B cell (primary cell): Measurements from ENCODE around the gene PEA15. TPM values are rescaled to one million over a fixed set of nuclear protein-coding genes. Genes with fewer than 3 reads are reported as not detected.

Experiments used
- ATAC-seq: fragments of 200-7000 bp; cut with Tn5 transposase; one replicate; pipeline ENCODE4 v1.10.0; 2021; ENCODE audit warnings: low read depth, mild to moderate bottlenecking, moderate number of reproducible peaks, moderate library complexity
- CTCF ChIA-PET: fragments of 350-600 bp; sonication (Branson Sonifier 250); formaldehyde crosslinking; loops from one replicate; lab custom pipeline; 2021; ENCODE audit warnings: antibody characterized with exemption, inconsistent platforms; lab: Charles Lee
- POLR2A ChIA-PET: fragments of 350-600 bp; sonication (Branson Sonifier 250); formaldehyde crosslinking; loops from one replicate; lab custom pipeline; 2021; ENCODE audit warnings: antibody characterized with exemption; lab: Charles Lee
- DNase-seq: peaks from one replicate; pipeline ENCODE4 v3.0.0; 2013
- H2AFZ ChIP-seq: 2 replicates; pipeline ENCODE4 v1.6.1; 2012; ENCODE audit warnings: mild to moderate bottlenecking, low read depth, low read length; ENCODE audit not compliant: insufficient read depth, poor library complexity, severe bottlenecking
- H3K27ac ChIP-seq, 2 donors: 1 replicate in 1 of 2; 2 replicates in 1 of 2; pipeline ENCODE4 v1.5.1; 2012 to 2013; ENCODE audit warnings: low read length in 2 of 2, mild to moderate bottlenecking in 2 of 2, moderate library complexity in 1 of 2
- H3K27me3 ChIP-seq, 4 experiments: fragments of 200-600 bp in 1 of 4; sonication (generic) in 1 of 4; replicated peaks in 1 of 4; 1 replicate in 2 of 4; 2 replicates in 2 of 4; pipeline versions ENCODE4 v1.6.1 to v1.7.0; 2013 to 2016; ENCODE audit warnings: low read length in 3 of 4, mild to moderate bottlenecking in 2 of 4, mixed read lengths in 1 of 4, moderate library complexity in 1 of 4; ENCODE audit not compliant: insufficient read depth in 4 of 4, control insufficient read depth in 3 of 4; ENCODE audit errors: control extremely low read depth in 1 of 4
- H3K36me3 ChIP-seq, 2 experiments: replicated peaks in 1 of 2; 1 replicate in 1 of 2; 2 replicates in 1 of 2; pipeline versions ENCODE4 v1.6.1 to v1.7.1; 2013; ENCODE audit warnings: low read length in 1 of 2; ENCODE audit not compliant: insufficient read depth in 2 of 2, control insufficient read depth in 1 of 2; ENCODE audit errors: control extremely low read depth in 1 of 2, extremely low read depth in 1 of 2
- H3K4me1 ChIP-seq, 2 donors: fragments of 200-600 bp in 1 of 2; sonication (generic) in 1 of 2; 1 replicate in 1 of 2; 2 replicates in 1 of 2; pipeline versions ENCODE4 v1.5.1 to v1.6.1; 2013 to 2017; ENCODE audit warnings: low read length in 2 of 2; ENCODE audit not compliant: control insufficient read depth in 2 of 2, insufficient read depth in 2 of 2
- H3K4me2 ChIP-seq: replicated peaks from 2 replicates; pipeline ENCODE3; 2012; ENCODE audit warnings: mild to moderate bottlenecking, low read depth, low read length; ENCODE audit not compliant: poor library complexity, severe bottlenecking
- H3K4me3 ChIP-seq, 5 experiments: fragments of 200-600 bp in 1 of 5; sonication (generic) in 1 of 5; 1 replicate in 3 of 5; 2 replicates in 2 of 5; pipeline versions ENCODE4 v1.5.1 to v1.7.0; 2011 to 2016; ENCODE audit warnings: low read length in 4 of 5, mild to moderate bottlenecking in 4 of 5, low read depth in 2 of 5, control low read depth in 1 of 5, moderate library complexity in 1 of 5; ENCODE audit not compliant: insufficient read depth in 1 of 5; ENCODE audit errors: control extremely low read depth in 1 of 5, extremely low read depth in 1 of 5
- H3K79me2 ChIP-seq: fragments of 200-600 bp; sonication (generic); one replicate; pipeline ENCODE4 v1.6.0; 2016; ENCODE audit warnings: low read length; ENCODE audit not compliant: control insufficient read depth, insufficient read depth
- H3K9ac ChIP-seq: fragments of 200-600 bp; sonication (generic); 2 replicates; pipeline ENCODE4 v1.6.1; 2017; ENCODE audit warnings: mild to moderate bottlenecking, low read length, moderate library complexity
- H3K9me3 ChIP-seq, 3 donors: one replicate each; pipeline versions ENCODE4 v1.6.1 to v1.7.1; 2013; ENCODE audit warnings: low read length in 2 of 3; ENCODE audit not compliant: control insufficient read depth in 2 of 3, insufficient read depth in 1 of 3; ENCODE audit errors: control extremely low read depth in 1 of 3
- H4K20me1 ChIP-seq: 2 replicates; pipeline ENCODE4 v1.6.0; 2012; ENCODE audit warnings: mild to moderate bottlenecking, low read length; ENCODE audit not compliant: insufficient read depth, control insufficient read depth, poor library complexity, severe bottlenecking
- H3K27ac Mint-ChIP-seq: one replicate; pipeline ENCODE4 v1.8.0; 2021; ENCODE audit warnings: mixed read lengths
- H3K27me3 Mint-ChIP-seq: one replicate; pipeline ENCODE4 v1.8.0; 2021; ENCODE audit warnings: mixed read lengths
- H3K4me1 Mint-ChIP-seq: one replicate; pipeline ENCODE4 v1.8.0; 2021; ENCODE audit warnings: mixed read lengths
- H3K4me3 Mint-ChIP-seq: one replicate; pipeline ENCODE4 v1.8.0; 2021; ENCODE audit warnings: mixed read lengths
- H3K9me3 Mint-ChIP-seq: one replicate; pipeline ENCODE4 v1.8.0; 2022; ENCODE audit warnings: mixed read lengths; ENCODE audit not compliant: insufficient read depth
- EZH2 ChIP-seq: IDR thresholded peaks from 2 replicates; pipeline ENCODE4 v1.6.1; 2012; ENCODE audit warnings: borderline replicate concordance, low read depth, mild to moderate bottlenecking, moderate library complexity, low read length; ENCODE audit not compliant: insufficient read depth, poor library complexity, severe bottlenecking
- WGBS: methylation state at CpG from one replicate; pipeline ENCODE4 v1.1.5; 2013; ENCODE audit warnings: missing lambda C conversion rate; ENCODE audit not compliant: insufficient coverage; 5-methylcytosine and 5-hydroxymethylcytosine counted together
- intact Hi-C: fragments of 100-400 bp; cut with micrococcal nuclease; formaldehyde crosslinking; loops from one replicate; pipeline ENCODE4 v1.10.0; 2022
- polyA plus RNA-seq: library from polyadenylated mRNA; depleted of rRNA; stranded (reverse); fragments of >200 nt; gene quantifications from 2 replicates; pipeline ENCODE4 v1.2.3, GENCODE V29; 2012
- total RNA-seq, 2 donors: library from RNA; stranded (reverse); fragments of 120-200 nt in 1 of 2; gene quantifications; 1 replicate in 1 of 2; 2 replicates in 1 of 2; pipeline versions ENCODE4 v1.2.3 to v1.2.4, GENCODE V29; 2013 to 2022
- TF ChIP-seq, protein P1 (sequence below): fragments of 200-600 bp; IDR thresholded peaks from one replicate; pipeline ENCODE4 v1.8.0; 2022; ENCODE audit warnings: antibody characterized with exemption, mild to moderate bottlenecking

Gene PEA15
- total and polyA plus RNA-seq, 2 donors (not counting 1 experiment from before 2014, with no cell fraction given): 81.7 to 91.4 TPM

DNA sequence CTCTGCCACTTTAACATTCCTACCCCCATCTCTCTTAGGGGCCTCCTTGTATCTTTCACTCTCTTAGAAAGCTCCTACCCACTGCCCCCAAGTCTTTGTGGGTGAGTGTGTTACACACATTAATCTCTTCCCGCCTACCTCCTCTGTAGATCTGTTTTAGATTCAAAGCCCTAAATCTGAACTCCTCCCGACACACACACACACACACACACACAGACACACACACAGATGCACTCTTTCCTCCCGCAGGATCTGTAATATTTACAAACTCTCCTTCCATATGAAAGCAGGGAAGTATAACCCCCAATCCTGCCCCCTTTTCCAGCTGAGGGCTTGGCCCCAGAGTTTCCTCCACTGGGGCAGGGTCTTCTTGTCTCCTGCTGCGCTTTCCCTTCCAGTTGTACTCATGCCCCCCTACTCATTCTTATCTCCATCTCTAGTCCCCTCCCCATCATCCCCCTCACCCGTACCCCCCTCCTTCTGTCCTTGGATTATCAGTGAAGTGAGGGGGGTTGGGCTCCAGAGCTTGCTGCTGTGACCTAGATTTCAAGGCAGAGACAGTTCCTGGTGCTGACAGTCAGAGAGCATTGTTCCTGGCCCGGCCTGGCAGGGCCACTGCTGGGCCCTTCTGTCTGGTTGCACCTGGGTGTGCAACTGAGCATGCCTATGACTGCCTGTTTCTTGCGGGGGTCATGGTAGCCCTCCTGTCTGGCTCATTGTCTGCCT lies 4.3 kb downstream of the PEA15 start:
- intact Hi-C loops: no loop called here
- Histone ChIP-seq H3K9me3 (no peaks in the 10 kb centered on the region), H4K20me1 (no peaks in the 10 kb centered on the region), H3K4me1 (peaks cover 18 to 24% of the 10 kb centered on the region in 2 donors), H3K9ac (no peak overlapping the region), H3K4me3 (no peak overlapping the region), H2AFZ (no peak overlapping the region), H3K27ac (peak overlapping the region in 1 of 2 donors; percentile 98), H3K36me3 (peaks cover 19 to 56% of the 10 kb centered on the region in 2 experiments), H3K79me2 (peaks cover 15% of the 10 kb centered on the region), H3K27me3 (no peaks in the 10 kb centered on the region), H3K4me2 (no peak overlapping the region)
- ATAC-seq: no peak
- Mint-ChIP-seq H3K27ac (peak overlapping the region; percentile 77), H3K9me3 (no peaks in the 10 kb centered on the region), H3K4me3 (no peak overlapping the region), H3K4me1 (peaks cover 47% of the 10 kb centered on the region), H3K27me3 (no peaks in the 10 kb centered on the region)
- WGBS: 95% methylated on average over 4 of the region's 7 CpGs
- no peak for DNase-seq
- TF ChIP-seq EZH2: no peak
- TF ChIP-seq, protein P1, sequence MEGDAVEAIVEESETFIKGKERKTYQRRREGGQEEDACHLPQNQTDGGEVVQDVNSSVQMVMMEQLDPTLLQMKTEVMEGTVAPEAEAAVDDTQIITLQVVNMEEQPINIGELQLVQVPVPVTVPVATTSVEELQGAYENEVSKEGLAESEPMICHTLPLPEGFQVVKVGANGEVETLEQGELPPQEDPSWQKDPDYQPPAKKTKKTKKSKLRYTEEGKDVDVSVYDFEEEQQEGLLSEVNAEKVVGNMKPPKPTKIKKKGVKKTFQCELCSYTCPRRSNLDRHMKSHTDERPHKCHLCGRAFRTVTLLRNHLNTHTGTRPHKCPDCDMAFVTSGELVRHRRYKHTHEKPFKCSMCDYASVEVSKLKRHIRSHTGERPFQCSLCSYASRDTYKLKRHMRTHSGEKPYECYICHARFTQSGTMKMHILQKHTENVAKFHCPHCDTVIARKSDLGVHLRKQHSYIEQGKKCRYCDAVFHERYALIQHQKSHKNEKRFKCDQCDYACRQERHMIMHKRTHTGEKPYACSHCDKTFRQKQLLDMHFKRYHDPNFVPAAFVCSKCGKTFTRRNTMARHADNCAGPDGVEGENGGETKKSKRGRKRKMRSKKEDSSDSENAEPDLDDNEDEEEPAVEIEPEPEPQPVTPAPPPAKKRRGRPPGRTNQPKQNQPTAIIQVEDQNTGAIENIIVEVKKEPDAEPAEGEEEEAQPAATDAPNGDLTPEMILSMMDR: no peak
- ChIA-PET POLR2A (no interaction called here), CTCF (interaction anchor here (1.1 to 9.2 kb wide), 3 partner anchors 10 to 82 kb away, joined by 4 to 77 read pairs (median 5); no protein-coding TSS in a partner anchor)

DNA sequence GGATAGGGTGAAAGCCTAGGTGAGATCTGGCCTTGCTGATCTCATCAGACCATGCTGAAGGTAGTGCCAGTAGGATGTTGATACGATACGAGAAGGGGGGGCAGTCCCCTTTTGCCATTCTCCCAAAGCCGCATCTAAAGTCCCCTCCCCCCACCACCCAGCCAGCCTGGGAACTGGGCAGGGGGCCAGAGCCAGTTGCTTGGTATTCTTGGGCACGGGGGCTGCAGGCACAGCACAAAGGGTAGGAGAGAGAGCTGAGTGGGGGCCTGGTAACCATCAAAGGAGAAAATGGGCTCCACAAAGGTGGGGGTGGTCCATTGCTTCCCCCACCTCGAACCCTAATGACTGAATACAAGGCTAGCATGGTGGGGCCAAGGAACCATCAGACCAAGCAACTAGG lies 5.4 kb downstream of the PEA15 start:
- H3K36me3 ChIP-seq: peaks cover 22 to 66% of the 10 kb centered on the region in 2 experiments
- ATAC-seq (no peak), DNase-seq (no peak)
- TF ChIP-seq, protein P1: no peak
- no peak for TF ChIP-seq EZH2
- 83% methylated on average over 1 of the region's 5 CpGs for WGBS
- H3K27me3 ChIP-seq: no peaks in the 10 kb centered on the region
- H3K4me1 ChIP-seq: peaks cover 13 to 18% of the 10 kb centered on the region in 2 donors
- Mint-ChIP-seq H3K27ac (peak overlapping the region; percentile 17), H3K4me3 (no peak overlapping the region), H3K4me1 (peaks cover 41% of the 10 kb centered on the region), H3K27me3 (no peaks in the 10 kb centered on the region), H3K9me3 (no peaks in the 10 kb centered on the region)
- no peak overlapping the region for H2AFZ ChIP-seq
- ChIA-PET CTCF (interaction anchor here (1.7 to 2.9 kb wide), 3 partner anchors 10 to 80 kb away, joined by 5 to 11 read pairs (median 9); no protein-coding TSS in a partner anchor), POLR2A (interaction anchor here (0.9 kb wide), 1 partner anchor 17 kb away, joined by 3 read pairs; no protein-coding TSS in a partner anchor)
- H3K4me3 ChIP-seq: no peak overlapping the region
- H3K79me2 ChIP-seq: peaks cover 12% of the 10 kb centered on the region
- no peak overlapping the region for H3K4me2 ChIP-seq
- peak overlapping the region in 1 of 2 donors; percentile 41 for H3K27ac ChIP-seq
- H3K9ac ChIP-seq: no peak overlapping the region
- intact Hi-C loops: no loop called here
- H4K20me1 ChIP-seq: no peaks in the 10 kb centered on the region
- no peaks in the 10 kb centered on the region for H3K9me3 ChIP-seq
